Cardiac muscle cell (in vitro differentiated cells and primary cell): Measurements from ENCODE around the gene KLHDC4. TPM values are rescaled to one million over a fixed set of nuclear protein-coding genes. Genes with fewer than 3 reads are reported as not detected.

ENCODE experiments used
- DNase-seq, 2 donors: peaks; one replicate each; pipeline versions ENCODE4 v3.0.0 to v3.0.0-alpha.2; 2010 to 2017; ENCODE audit warnings: low read depth in 1 of 2, low spot score in 1 of 2
- H3K27ac ChIP-seq: fragments of 200-600 bp; sonication (generic); 2 replicates; pipeline ENCODE4 v1.5.1; 2016
- H3K27me3 ChIP-seq: fragments of 200-600 bp; sonication (generic); 2 replicates; pipeline ENCODE4 v1.6.0; 2016; ENCODE audit warnings: control low read depth
- H3K36me3 ChIP-seq: fragments of 200-600 bp; sonication (generic); 2 replicates; pipeline ENCODE4 v1.5.1; 2016; ENCODE audit warnings: control low read depth
- H3K4me1 ChIP-seq: fragments of 200-600 bp; sonication (generic); 2 replicates; pipeline ENCODE4 v1.8.1; 2017; ENCODE audit warnings: low read depth, mild to moderate bottlenecking, mixed run types
- H3K4me3 ChIP-seq: fragments of 200-600 bp; sonication (generic); 2 replicates; pipeline ENCODE4 v1.5.1; 2016; ENCODE audit warnings: mild to moderate bottlenecking
- H3K9me3 ChIP-seq: fragments of 200-600 bp; sonication (generic); 2 replicates; pipeline ENCODE4 v1.5.1; 2017; ENCODE audit warnings: low read depth, mild to moderate bottlenecking, control low read depth
- CTCF ChIP-seq: IDR thresholded peaks from 2 replicates; pipeline ENCODE4 v1.5.1; 2012; ENCODE audit warnings: low read depth, mild to moderate bottlenecking, low read length
- polyA plus RNA-seq: library from polyadenylated mRNA; unstranded; fragments of >200 nt; fragmentation: Nextera tagmentation; extraction: Ambion mirVana; gene quantifications from 2 replicates; pipeline ENCODE4 v1.2.1, GENCODE V29; 2016
- total RNA-seq: library from RNA; depleted of rRNA; stranded (reverse); fragments of >200 nt; gene quantifications from 2 replicates; pipeline ENCODE4 v1.2.3, GENCODE V29; 2016

The KLHDC4 gene
- total and polyA plus RNA-seq, 2 experiments from 2014 or later, result 13.7 to 18.0 TPM

GRCh38 chr16:87741700-87742415, 23.9 kb downstream of the KLHDC4 start:
- no peak overlapping the region for H3K27ac ChIP-seq
- DNase-seq, result no peak
- no peaks in the 10 kb centered on the region for H3K36me3 ChIP-seq
- H3K4me3 ChIP-seq, result no peak overlapping the region
- no peak for TF ChIP-seq CTCF
- H3K9me3 ChIP-seq, result no peaks in the 10 kb centered on the region
- H3K4me1 ChIP-seq, result no peaks in the 10 kb centered on the region
- no peaks in the 10 kb centered on the region for H3K27me3 ChIP-seq

GRCh38 chr16:87740909-87741424, 24.8 kb downstream of the KLHDC4 start:
- Histone ChIP-seq H3K4me3 (no peak overlapping the region), H3K9me3 (no peaks in the 10 kb centered on the region), H3K4me1 (no peaks in the 10 kb centered on the region), H3K36me3 (no peaks in the 10 kb centered on the region), H3K27ac (no peak overlapping the region), H3K27me3 (no peaks in the 10 kb centered on the region)
- no peak for TF ChIP-seq CTCF
- DNase-seq, result peak in 1 of 2 donors; percentile 18

- peak in 1 of 2 donors; percentile 9 for DNase-seq
- no peaks in the 10 kb centered on the region for H3K27me3 ChIP-seq
Observed at GRCh38 chr16:87740441-87740840, 25.3 kb downstream of the KLHDC4 start.

GRCh38 chr16:87739801-87740200, 26.0 kb downstream of the KLHDC4 start:
- Histone ChIP-seq H3K9me3 (no peaks in the 10 kb centered on the region), H3K4me1 (no peaks in the 10 kb centered on the region), H3K4me3 (no peak overlapping the region), H3K27me3 (no peaks in the 10 kb centered on the region), H3K27ac (no peak overlapping the region), H3K36me3 (no peaks in the 10 kb centered on the region)
- no peak for TF ChIP-seq CTCF
- DNase-seq, result no peak

More at GRCh38 chr16:87740441-87740840, 25.3 kb downstream of the KLHDC4 start:
- H3K4me3 ChIP-seq, result no peak overlapping the region
- TF ChIP-seq CTCF, result no peak
- no peaks in the 10 kb centered on the region for H3K4me1 ChIP-seq
- H3K9me3 ChIP-seq, result no peaks in the 10 kb centered on the region
- no peaks in the 10 kb centered on the region for H3K36me3 ChIP-seq
- no peak overlapping the region for H3K27ac ChIP-seq

GRCh38 chr16:87736008-87736382, 29.8 kb downstream of the KLHDC4 start:
- Histone ChIP-seq H3K27ac (no peak overlapping the region), H3K4me3 (no peak overlapping the region), H3K27me3 (no peaks in the 10 kb centered on the region), H3K9me3 (no peaks in the 10 kb centered on the region), H3K4me1 (no peaks in the 10 kb centered on the region), H3K36me3 (no peaks in the 10 kb centered on the region)
- no peak for DNase-seq
- no peak for TF ChIP-seq CTCF
